HAP-1 (cell line): ENCODE results near the gene MRPS18A.
"Not testable (repeated sequence)": the region's sequence is repeated elsewhere in the genome, so short reads cannot be mapped to it uniquely, and the experiment has no call there.

Experiments used
- DNase-seq, 2 experiments: peaks; one replicate each; pipeline ENCODE4 v3.0.0-alpha.2; 2016 to 2020; ENCODE audit warnings: low spot score in 2 of 2
- H3K27me3 ChIP-seq: fragments of 250-450 bp; sonication (Bioruptor Pico); 2 replicates; pipeline ENCODE4 v1.5.1; 2020; ENCODE audit warnings: low read depth, mild to moderate bottlenecking, moderate library complexity
- H3K36me3 ChIP-seq: fragments of 250-450 bp; sonication (Bioruptor Pico); replicated peaks from 2 replicates; pipeline ENCODE4 v1.5.1; 2020; ENCODE audit warnings: mild to moderate bottlenecking
- H3K4me1 ChIP-seq: fragments of 250-450 bp; sonication (Bioruptor Pico); 2 replicates; pipeline ENCODE4 v1.5.1; 2020; ENCODE audit warnings: mild to moderate bottlenecking
- H3K4me3 ChIP-seq: fragments of 250-450 bp; sonication (Bioruptor Pico); 2 replicates; pipeline ENCODE4 v1.5.1; 2020; ENCODE audit warnings: mild to moderate bottlenecking, moderate library complexity
- H3K9me3 ChIP-seq: fragments of 250-450 bp; sonication (Bioruptor Pico); 2 replicates; pipeline ENCODE4 v1.5.1; 2020; ENCODE audit warnings: mild to moderate bottlenecking, moderate library complexity
- in situ Hi-C: fragments of 300-500 bp; cut with MboI; formaldehyde crosslinking; loops from 3 replicates; pipeline ENCODE4 v1.14.3; 2020; ENCODE audit warnings: low sequenced_read_pairs, inconsistent platforms, mixed read lengths

Gene MRPS18A

DNA sequence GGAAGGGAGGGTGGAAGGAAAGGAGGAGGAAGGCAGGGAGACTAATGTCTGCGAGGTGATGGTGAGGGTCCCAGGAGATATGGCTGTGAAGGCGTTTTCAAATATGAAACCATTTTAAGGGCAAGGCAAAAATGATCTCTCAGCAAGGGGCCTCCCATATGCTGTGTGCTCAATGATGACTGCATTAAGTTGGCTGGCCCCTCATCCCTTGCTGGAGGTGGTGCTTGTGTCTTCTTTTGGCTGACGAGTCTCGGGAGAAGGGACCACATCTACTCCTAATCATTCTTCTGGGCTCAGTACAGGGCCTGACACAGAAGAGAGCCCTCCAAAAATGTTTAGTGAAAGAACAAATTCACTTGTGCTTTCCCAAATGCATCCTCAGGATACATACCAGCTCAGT, 23.0 kb upstream of the MRPS18A start:
- no peak for DNase-seq
- in situ Hi-C loops: no loop called here
- Histone ChIP-seq H3K9me3 (0 out of 2 replicates have a peak, but pooled peaks cover 2% of the 10 kb centered on the region), H3K27me3 (no peaks in the 10 kb centered on the region), H3K4me3 (no peak overlapping the region), H3K36me3 (no peaks in the 10 kb centered on the region), H3K4me1 (peaks cover 7% of the 10 kb centered on the region)

- DNase-seq: peak; percentile 61 to 76
- Histone ChIP-seq H3K4me3 (no peak overlapping the region), H3K27me3 (no peaks in the 10 kb centered on the region), H3K36me3 (no peaks in the 10 kb centered on the region), H3K9me3 (0 out of 2 replicates have a peak, but pooled peaks cover 2% of the 10 kb centered on the region), H3K4me1 (peaks cover 7% of the 10 kb centered on the region)
- in situ Hi-C loops: no loop called here
Observed at GRCh38 chr6:43709654-43710303, 22.2 kb upstream of the MRPS18A start.

GRCh38 chr6:43708860-43709653, 21.5 kb upstream of the MRPS18A start:
- Histone ChIP-seq H3K27me3 (no peaks in the 10 kb centered on the region), H3K4me3 (no peak overlapping the region), H3K4me1 (peaks cover 7% of the 10 kb centered on the region), H3K9me3 (0 out of 2 replicates have a peak, but pooled peaks cover 2% of the 10 kb centered on the region), H3K36me3 (no peaks in the 10 kb centered on the region)
- in situ Hi-C loops: no loop called here
- no peak for DNase-seq

DNA sequence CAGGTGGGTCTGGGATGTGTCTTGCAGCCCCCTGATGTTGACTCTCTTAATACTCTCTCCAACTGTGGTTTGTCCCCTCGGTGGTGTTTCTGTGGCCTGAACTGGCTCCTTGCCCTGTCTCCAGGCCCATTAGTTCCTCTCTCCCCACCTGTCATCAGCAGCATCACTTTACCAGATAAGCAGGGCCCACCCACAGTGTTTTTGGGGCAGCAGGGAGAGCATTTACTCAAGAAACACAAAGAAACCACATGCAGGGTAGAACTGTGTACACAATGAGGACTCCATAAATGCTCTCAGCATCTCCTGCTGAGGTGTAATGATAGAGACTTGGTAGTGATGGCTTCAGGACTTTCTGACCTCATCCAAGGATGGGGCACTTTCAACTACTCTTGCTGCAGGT, 20.2 kb upstream of the MRPS18A start:
- H3K4me3 ChIP-seq: no peak overlapping the region
- in situ Hi-C loops: no loop called here

GRCh38 chr6:43707269-43707668, 19.7 kb upstream of the MRPS18A start:
- H3K27me3 ChIP-seq: no peaks in the 10 kb centered on the region
- no peak for DNase-seq
- no peaks in the 10 kb centered on the region for H3K36me3 ChIP-seq
- no peak overlapping the region for H3K4me3 ChIP-seq
- 0 out of 2 replicates have a peak, but pooled peaks cover 2% of the 10 kb centered on the region for H3K9me3 ChIP-seq
- in situ Hi-C loops: no loop called here
- peaks cover 18% of the 10 kb centered on the region for H3K4me1 ChIP-seq

More for the DNA sequence above, 20.2 kb upstream of the MRPS18A start:
- Histone ChIP-seq H3K4me1 (peaks cover 14% of the 10 kb centered on the region), H3K9me3 (0 out of 2 replicates have a peak, but pooled peaks cover 2% of the 10 kb centered on the region), H3K36me3 (no peaks in the 10 kb centered on the region), H3K27me3 (no peaks in the 10 kb centered on the region)
- DNase-seq: no peak

GRCh38 chr6:43706788-43707187, 19.2 kb upstream of the MRPS18A start:
- H3K27me3 ChIP-seq: no peaks in the 10 kb centered on the region
- H3K4me1 ChIP-seq: peaks cover 22% of the 10 kb centered on the region
- in situ Hi-C loops: no loop called here
- H3K4me3 ChIP-seq: no peak overlapping the region
- 0 out of 2 replicates have a peak, but pooled peaks cover 2% of the 10 kb centered on the region for H3K9me3 ChIP-seq
- no peak for DNase-seq
- H3K36me3 ChIP-seq: no peaks in the 10 kb centered on the region

- no peaks in the 10 kb centered on the region for H3K27me3 ChIP-seq
- H3K4me1 ChIP-seq: peaks cover 22% of the 10 kb centered on the region
- H3K9me3 ChIP-seq: 0 out of 2 replicates have a peak, but pooled peaks cover 2% of the 10 kb centered on the region
- H3K36me3 ChIP-seq: no peaks in the 10 kb centered on the region
- no peak overlapping the region for H3K4me3 ChIP-seq
- DNase-seq: no peak
- in situ Hi-C loops: no loop called here
Observed at GRCh38 chr6:43705996-43706395, 18.4 kb upstream of the MRPS18A start.

DNA sequence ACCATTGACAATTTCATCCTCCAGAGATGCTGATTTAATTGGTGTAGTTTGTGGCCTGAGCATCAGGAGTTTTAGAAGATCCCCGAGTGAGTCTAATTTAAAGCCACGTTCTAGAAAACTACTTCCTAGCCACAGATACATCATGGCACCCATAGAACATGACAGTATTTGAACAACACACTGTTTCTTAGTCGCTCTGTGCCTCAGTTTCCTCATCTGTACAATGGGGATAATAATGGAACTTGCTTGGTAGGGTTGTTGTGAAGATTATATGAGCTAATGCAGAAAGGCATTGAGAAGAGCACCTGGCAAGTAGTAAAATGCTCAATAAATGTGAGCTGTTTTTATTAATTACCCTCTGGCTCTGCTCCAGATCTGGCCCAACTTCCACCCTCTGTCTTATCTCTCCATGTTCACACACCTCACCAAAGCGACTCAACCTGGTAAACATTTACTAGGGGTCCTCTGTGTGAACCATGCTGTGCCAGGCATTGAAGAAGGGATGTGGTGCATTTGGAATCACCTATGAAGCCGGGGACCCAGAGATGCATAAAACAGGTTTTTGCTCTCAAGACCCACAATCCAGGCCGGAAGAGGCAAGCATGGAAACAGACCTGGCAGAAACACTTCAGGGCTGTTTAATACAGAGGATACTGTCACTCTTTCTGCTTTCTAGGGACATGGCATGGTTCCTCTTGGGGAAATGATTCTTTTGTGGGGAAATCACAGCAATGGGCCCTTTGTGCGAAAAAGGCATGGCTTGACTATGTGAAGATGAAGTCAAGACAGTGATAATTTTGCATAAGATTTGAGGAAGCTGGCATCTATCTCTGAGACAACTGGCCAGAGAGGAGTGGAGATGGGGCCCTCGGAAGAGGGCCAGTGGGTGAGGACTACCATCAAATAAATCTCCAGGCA, 16.2 kb upstream of the MRPS18A start:
- no peaks in the 10 kb centered on the region for H3K9me3 ChIP-seq
- DNase-seq: no peak
- H3K36me3 ChIP-seq: no peaks in the 10 kb centered on the region
- no peaks in the 10 kb centered on the region for H3K27me3 ChIP-seq
- H3K4me3 ChIP-seq: no peak overlapping the region
- in situ Hi-C loops: no loop called here
- H3K4me1 ChIP-seq: peaks cover 14% of the 10 kb centered on the region

- peak; percentile 98 to 99 for DNase-seq
- H3K4me1 ChIP-seq: peaks cover 14% of the 10 kb centered on the region
- no peak overlapping the region for H3K4me3 ChIP-seq
- in situ Hi-C loops: no loop called here
- no peaks in the 10 kb centered on the region for H3K9me3 ChIP-seq
- no peaks in the 10 kb centered on the region for H3K27me3 ChIP-seq
- H3K36me3 ChIP-seq: no peaks in the 10 kb centered on the region
Observed at GRCh38 chr6:43702534-43703440, 15.2 kb upstream of the MRPS18A start.

DNA sequence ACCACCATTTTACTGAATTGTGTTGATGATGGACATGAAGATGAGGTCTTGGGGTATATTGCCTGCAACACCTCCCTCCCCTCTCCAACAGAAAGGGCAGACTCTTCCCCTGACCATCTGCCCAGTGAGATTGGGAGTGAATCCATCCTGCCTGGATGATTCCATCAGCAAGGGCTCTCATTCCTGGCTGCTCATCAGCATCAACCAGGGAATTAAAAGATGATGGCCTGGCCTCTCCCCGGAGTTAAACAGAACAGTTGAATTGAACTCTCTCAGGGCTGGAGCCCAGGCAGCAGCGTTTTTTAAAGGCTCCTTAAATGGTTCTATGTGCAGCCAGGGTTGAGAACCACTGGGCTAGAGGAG, 14.6 kb upstream of the MRPS18A start:
- H3K9me3 ChIP-seq: no peaks in the 10 kb centered on the region
- peaks cover 14% of the 10 kb centered on the region for H3K4me1 ChIP-seq
- H3K27me3 ChIP-seq: no peaks in the 10 kb centered on the region
- DNase-seq: no peak
- H3K4me3 ChIP-seq: no peak overlapping the region
- no peaks in the 10 kb centered on the region for H3K36me3 ChIP-seq
- in situ Hi-C loops: no loop called here

DNA sequence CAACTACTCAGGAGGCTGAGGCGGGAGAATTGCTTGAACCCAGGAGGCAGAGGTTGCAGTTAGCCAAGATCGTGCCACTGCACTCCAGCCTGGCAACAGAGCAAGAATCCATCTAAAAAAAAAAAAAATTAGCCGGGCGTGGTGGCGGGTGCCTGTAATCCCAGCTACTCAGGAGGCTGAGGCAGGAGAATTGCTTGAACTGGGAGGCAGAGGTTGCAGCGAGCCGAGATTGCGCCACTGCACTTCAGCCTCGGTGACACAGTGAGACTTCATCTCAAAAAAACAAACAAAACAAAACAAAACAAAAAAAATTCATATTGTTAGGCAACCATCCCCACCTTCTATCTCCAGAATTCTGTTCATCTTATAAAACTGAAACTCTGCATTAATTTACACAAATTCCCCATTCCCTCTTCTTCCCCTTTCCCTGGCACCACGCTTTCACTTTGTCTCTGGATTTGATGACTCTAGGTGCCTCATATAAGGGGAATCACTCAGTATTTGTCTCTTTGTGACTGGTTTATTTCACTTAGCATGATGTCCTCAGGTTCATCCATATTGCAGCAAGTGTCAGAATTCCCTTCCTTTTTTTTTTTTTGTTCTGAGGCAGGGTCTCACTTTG, 13.5 kb upstream of the MRPS18A start:
- in situ Hi-C loops, H3K27me3 ChIP-seq, H3K4me3 ChIP-seq, H3K9me3 ChIP-seq, H3K36me3 ChIP-seq, DNase-seq: not testable (repeated sequence)
- peaks cover 14% of the 10 kb centered on the region for H3K4me1 ChIP-seq

DNA sequence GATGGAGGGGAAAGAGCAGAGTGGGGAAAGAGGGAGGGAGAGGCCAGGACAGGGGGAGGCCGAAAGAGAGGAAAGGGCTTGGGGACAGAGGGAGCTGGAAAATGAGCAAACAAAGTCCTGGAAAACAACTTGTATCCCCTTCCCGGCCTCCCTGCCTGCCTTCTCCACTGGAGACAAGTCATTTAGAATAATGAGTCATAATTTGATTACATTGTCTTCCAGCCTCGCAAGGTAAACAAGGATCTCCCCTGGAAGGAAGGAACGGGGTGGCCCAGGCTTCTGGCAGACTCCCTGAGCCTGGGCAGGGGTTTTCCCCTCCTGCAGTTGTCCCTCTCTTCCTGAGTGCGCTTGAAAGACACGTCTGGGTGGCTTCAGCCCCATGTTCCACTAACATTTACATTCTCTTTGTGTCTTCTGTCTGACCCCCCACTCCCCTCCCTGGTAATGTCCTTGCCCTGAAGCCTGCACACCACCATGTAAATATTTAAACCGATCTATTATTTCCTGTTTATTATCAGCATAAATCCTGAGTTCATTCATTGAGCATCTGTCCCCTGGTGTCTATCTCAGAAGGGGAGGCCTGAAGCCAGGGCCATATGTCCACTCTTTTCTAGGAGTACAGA, 12.1 kb upstream of the MRPS18A start:
- in situ Hi-C loops: no loop called here
- Histone ChIP-seq H3K4me1 (peaks cover 14% of the 10 kb centered on the region), H3K9me3 (no peaks in the 10 kb centered on the region), H3K36me3 (no peaks in the 10 kb centered on the region), H3K27me3 (no peaks in the 10 kb centered on the region), H3K4me3 (no peak overlapping the region)
- DNase-seq: no peak
